ENCODE results near the gene ZNF497. TPM values are rescaled to one million over a fixed set of nuclear protein-coding genes. Genes with fewer than 3 reads are reported as not detected.

ZNF497 gene
- total and polyA plus RNA-seq, 10 of the 15 experiments (the other 5 are each of a cell fraction or from before 2014, with no cell fraction given): 0.09 to 0.82 (median 0.28) TPM

- RAD21 ChIA-PET (ENCODE audit: unreplicated experiment): no interaction called here
- no peaks in the 10 kb centered on the region for H4K20me1 ChIP-seq (ENCODE audit: control insufficient read depth, insufficient read depth)
- peaks cover 10% of the 10 kb centered on the region for H3K4me1 ChIP-seq (ENCODE audit: control insufficient read depth, insufficient read depth, low read length)
- DNase-seq (ENCODE audit: low read depth, low spot score) (no peak), ATAC-seq (no peak), FAIRE-seq (no peak)
- TF ChIP-seq SKIL (IDR thresholded peaks at IDR 0.05; ENCODE audit: low read depth, poor library complexity, severe bottlenecking) (no peak), NRF1 (conservative IDR thresholded peaks at IDR 0.05; ENCODE audit: low read depth, low read length) (no peak), CHD1 (IDR thresholded peaks at IDR 0.05; ENCODE audit: low read depth, low read length) (no peak), RUNX3 (IDR thresholded peaks at IDR 0.05; ENCODE audit: low read length) (no peak)
- H3K27ac ChIP-seq (ENCODE audit: control insufficient read depth, insufficient read depth): no peak overlapping the region
- H3K4me3 ChIP-seq: no peak overlapping the region
- H3K4me2 ChIP-seq (ENCODE audit: control insufficient read depth, insufficient read depth): no peak overlapping the region
- peaks cover 0 to 17% of the 10 kb centered on the region in 2 experiments; a peak in 3 of 4 replicates for H3K36me3 ChIP-seq (ENCODE audit: control insufficient read depth in 2 of 2, insufficient read depth in 2 of 2, low read length in 1 of 2)
- CTCF ChIA-PET: no interaction called here
- H3K27me3 ChIP-seq (replicated peaks in 1 of 2; ENCODE audit: control insufficient read depth in 2 of 2, insufficient read depth in 2 of 2, low read length in 1 of 2): no peaks in the 10 kb centered on the region
- in situ Hi-C loops (cut with MboI): no loop called here
- no peak overlapping the region for H3K9ac ChIP-seq (ENCODE audit: control insufficient read depth, insufficient read depth, low read length)
- intact Hi-C loops (cut with micrococcal nuclease; ENCODE audit: unreplicated experiment): no loop called here
- POLR2A ChIA-PET: no interaction called here
- WGBS (ENCODE audit: insufficient coverage, insufficient replicate concordance, low lambda C conversion rate, missing lambda C conversion rate): 92% methylated on average over 6 of the region's 6 CpGs
- no peaks in the 10 kb centered on the region for H3K79me2 ChIP-seq (ENCODE audit: control insufficient read depth, insufficient read depth, low read length)
- no peak overlapping the region for H2AFZ ChIP-seq (ENCODE audit: control insufficient read depth, low read depth, low read length)
- BruUV-seq (replicated peaks): no TSS peak
- H3K9me3 ChIP-seq (replicated peaks; ENCODE audit: control insufficient read depth, insufficient read depth, low read length): no peaks in the 10 kb centered on the region
- SMC1A ChIA-PET (ENCODE audit: uncharacterized antibody, unreplicated experiment): no interaction called here
Measured at GRCh38 chr19:58398545-58398944, 36.0 kb upstream of the ZNF497 start.

DNA sequence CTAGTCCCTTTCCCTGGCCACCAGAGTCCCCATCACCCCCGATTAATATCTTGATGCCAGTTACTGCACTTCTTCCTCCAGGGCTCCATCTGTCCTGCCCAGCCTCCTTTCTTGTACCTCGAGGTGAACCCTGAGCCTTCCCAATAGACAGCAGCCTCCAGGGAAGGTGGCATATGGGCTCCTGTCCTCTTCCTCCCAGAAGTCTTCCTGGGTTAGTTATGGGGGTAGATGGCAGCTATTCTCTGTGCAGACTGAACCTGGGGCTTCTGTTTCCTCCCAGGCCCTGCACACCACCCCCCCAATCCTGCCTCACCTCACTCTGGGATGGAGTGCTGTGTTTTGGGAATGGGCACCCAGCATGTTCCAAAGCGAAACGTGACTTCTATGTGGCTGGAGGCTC is 35.5 kb upstream of the ZNF497 start:
- intact Hi-C loops (cut with micrococcal nuclease; ENCODE audit: unreplicated experiment): no loop called here
- no peak for DNase-seq (ENCODE audit: low read depth, low spot score)
- H3K4me1 ChIP-seq (ENCODE audit: control insufficient read depth, insufficient read depth, low read length): peaks cover 10% of the 10 kb centered on the region
- peaks cover under 1 to 21% of the 10 kb centered on the region in 2 experiments; a peak in 3 of 4 replicates for H3K36me3 ChIP-seq (ENCODE audit: control insufficient read depth in 2 of 2, insufficient read depth in 2 of 2, low read length in 1 of 2)
- no peaks in the 10 kb centered on the region for H4K20me1 ChIP-seq (ENCODE audit: control insufficient read depth, insufficient read depth)
- H3K79me2 ChIP-seq (ENCODE audit: control insufficient read depth, insufficient read depth, low read length): no peaks in the 10 kb centered on the region
- no TSS peak for BruUV-seq (replicated peaks)
- H2AFZ ChIP-seq (ENCODE audit: control insufficient read depth, low read depth, low read length): no peak overlapping the region
- POLR2A ChIA-PET: no interaction called here
- TF ChIP-seq CREB1 (IDR thresholded peaks at IDR 0.05; ENCODE audit: low read depth) (no peak), RCOR1 (conservative IDR thresholded peaks at IDR 0.05; ENCODE audit: low read depth, low read length) (no peak), RAD21 (IDR thresholded peaks at IDR 0.05; ENCODE audit: insufficient read depth, low read depth, low read length) (no peak), BCL11A (IDR thresholded peaks at IDR 0.05; ENCODE audit: low read depth, low read length) (no peak), MXI1 (IDR thresholded peaks at IDR 0.05; ENCODE audit: low read depth, low read length) (no peak), BACH1 (IDR thresholded peaks at IDR 0.05; ENCODE audit: borderline replicate concordance) (no peak), KAT2A (conservative IDR thresholded peaks at IDR 0.05; ENCODE audit: control insufficient read depth, low read depth, low read length) (no peak), NFYA (IDR thresholded peaks at IDR 0.05; ENCODE audit: borderline replicate concordance, low read depth, low read length) (no peak), BMI1 (IDR thresholded peaks at IDR 0.05; ENCODE audit: borderline replicate concordance) (no peak), USF2 (IDR thresholded peaks at IDR 0.05; ENCODE audit: borderline replicate concordance, low read depth, low read length) (no peak)
- H3K4me2 ChIP-seq (ENCODE audit: control insufficient read depth, insufficient read depth): no peak overlapping the region
- CTCF ChIA-PET: no interaction called here
- SMC1A ChIA-PET (ENCODE audit: uncharacterized antibody, unreplicated experiment): no interaction called here
- RAD21 ChIA-PET (ENCODE audit: unreplicated experiment): no interaction called here
- no peak overlapping the region for H3K4me3 ChIP-seq
- H3K9ac ChIP-seq (ENCODE audit: control insufficient read depth, insufficient read depth, low read length): no peak overlapping the region
- no peaks in the 10 kb centered on the region for H3K9me3 ChIP-seq (replicated peaks; ENCODE audit: control insufficient read depth, insufficient read depth, low read length)
- FAIRE-seq: no peak
- in situ Hi-C loops (cut with MboI): no loop called here
- H3K27me3 ChIP-seq (replicated peaks in 1 of 2; ENCODE audit: control insufficient read depth in 2 of 2, insufficient read depth in 2 of 2, low read length in 1 of 2): no peaks in the 10 kb centered on the region
- no peak for ATAC-seq
- no peak overlapping the region for H3K27ac ChIP-seq (ENCODE audit: control insufficient read depth, insufficient read depth)
- 51% methylated on average over 4 of the region's 4 CpGs for WGBS (ENCODE audit: insufficient coverage, insufficient replicate concordance, low lambda C conversion rate, missing lambda C conversion rate)

Measured in GM12878 (cell line).